Lung (tissue), 12 donors: ENCODE measurements around the gene ARHGAP42. TPM values are rescaled to one million over a fixed set of nuclear protein-coding genes. Genes with fewer than 3 reads are reported as not detected.

Source experiments
- ATAC-seq: fragments of 200-7000 bp; cut with Tn5 transposase; one replicate; pipeline ENCODE4 v1.9.1; 2020; ENCODE audit warnings: moderate number of reproducible peaks; ENCODE audit not compliant: insufficient read depth, low FRiP score
- DNase-seq, 3 donors: peaks; one replicate each; pipeline ENCODE4 v3.0.0-alpha.2; 2013 to 2017
- H3K27ac ChIP-seq, 2 donors: one replicate each; pipeline ENCODE4 v1.5.1; 2013; ENCODE audit warnings: mild to moderate bottlenecking in 2 of 2, moderate library complexity in 2 of 2, control low read depth in 1 of 2, inconsistent platforms in 1 of 2, low read depth in 1 of 2, low read length in 1 of 2
- H3K27me3 ChIP-seq, 3 donors: one replicate each; pipeline ENCODE4 v1.5.1; 2013; ENCODE audit warnings: low read length in 2 of 3; ENCODE audit not compliant: control insufficient read depth in 3 of 3, insufficient read depth in 3 of 3
- H3K36me3 ChIP-seq, 4 donors: one replicate each; pipeline ENCODE4 v1.5.1; 2013; ENCODE audit warnings: low read length in 4 of 4, mild to moderate bottlenecking in 1 of 4, moderate library complexity in 1 of 4; ENCODE audit not compliant: control insufficient read depth in 4 of 4, insufficient read depth in 4 of 4
- H3K4me1 ChIP-seq, 5 donors: one replicate each; pipeline ENCODE4 v1.5.1; 2013; ENCODE audit warnings: low read length in 5 of 5, mild to moderate bottlenecking in 2 of 5, moderate library complexity in 1 of 5; ENCODE audit not compliant: control insufficient read depth in 5 of 5, insufficient read depth in 5 of 5
- H3K4me3 ChIP-seq: one replicate; pipeline ENCODE4 v1.5.1; 2013; ENCODE audit warnings: mild to moderate bottlenecking, control low read depth, moderate library complexity
- H3K9ac ChIP-seq, 2 donors: one replicate each; pipeline ENCODE4 v1.5.1; 2013; ENCODE audit warnings: low read length in 2 of 2, control low read depth in 1 of 2; ENCODE audit not compliant: insufficient read depth in 1 of 2
- H3K9me3 ChIP-seq, 4 donors: one replicate each; pipeline ENCODE4 v1.5.1; 2013; ENCODE audit warnings: low read length in 3 of 4, mild to moderate bottlenecking in 1 of 4, moderate library complexity in 1 of 4; ENCODE audit not compliant: control insufficient read depth in 4 of 4, insufficient read depth in 3 of 4
- CTCF ChIP-seq: IDR thresholded peaks from 2 replicates; pipeline ENCODE4 v1.5.1; 2012; ENCODE audit warnings: mild to moderate bottlenecking; ENCODE audit errors: control extremely low read depth, extremely low read depth
- WGBS, 2 donors: extraction: QIAGEN DNeasy Blood & Tissue Kit; methylation state at CpG; one replicate each; pipeline ENCODE4 v1.1.7; 2013; 5-methylcytosine and 5-hydroxymethylcytosine counted together
- polyA plus RNA-seq, 2 donors: library from polyadenylated mRNA; stranded (reverse); fragments of 200-250 nt; gene quantifications; one replicate each; pipeline ENCODE4 v1.2.1, GENCODE V29; 2013
- total RNA-seq, 2 donors: library from RNA; depleted of rRNA in 1 of 2; stranded (reverse); fragments of >200 nt in 1 of 2; gene quantifications; one replicate each; pipeline ENCODE4 v1.2.1, GENCODE V29; 2014 to 2021
- donor health status: control.
- donor health status: control.
- donor health status: Bipolar disorder and iron deficiency.
- donor health status: healthy.
- donor health status: DM: yes; HTN: yes; CAD: no.

The ARHGAP42 gene
- total and polyA plus RNA-seq, 4 donors, result 4.1 to 58.6 (median 10.3) TPM

DNA sequence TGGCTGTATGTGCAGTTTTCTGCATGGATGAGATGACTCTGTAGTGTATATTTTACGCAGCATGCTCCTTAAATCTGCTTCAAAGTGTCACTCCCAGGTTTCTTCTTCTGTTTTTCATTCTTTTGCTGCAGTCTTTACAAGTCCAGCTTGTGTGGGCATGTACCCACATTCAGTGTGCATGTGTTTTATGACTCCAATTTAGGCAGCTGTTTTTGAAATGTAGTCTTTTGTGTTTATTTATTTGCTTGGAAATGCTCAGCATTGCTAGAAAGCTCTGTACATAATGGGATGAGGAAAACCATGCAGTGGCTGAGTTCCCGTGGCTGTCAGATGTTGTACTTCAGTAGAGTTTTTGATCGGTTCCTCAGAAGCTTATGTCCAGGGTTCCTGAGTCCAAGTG, 138.5 kb downstream of the ARHGAP42 start:
- peak; percentile 44 to 80 (median 76) for DNase-seq
- peaks cover 0 to 26% (median 6%) of the 10 kb centered on the region in 5 donors for H3K4me1 ChIP-seq
- no peak overlapping the region for H3K9ac ChIP-seq

DNA sequence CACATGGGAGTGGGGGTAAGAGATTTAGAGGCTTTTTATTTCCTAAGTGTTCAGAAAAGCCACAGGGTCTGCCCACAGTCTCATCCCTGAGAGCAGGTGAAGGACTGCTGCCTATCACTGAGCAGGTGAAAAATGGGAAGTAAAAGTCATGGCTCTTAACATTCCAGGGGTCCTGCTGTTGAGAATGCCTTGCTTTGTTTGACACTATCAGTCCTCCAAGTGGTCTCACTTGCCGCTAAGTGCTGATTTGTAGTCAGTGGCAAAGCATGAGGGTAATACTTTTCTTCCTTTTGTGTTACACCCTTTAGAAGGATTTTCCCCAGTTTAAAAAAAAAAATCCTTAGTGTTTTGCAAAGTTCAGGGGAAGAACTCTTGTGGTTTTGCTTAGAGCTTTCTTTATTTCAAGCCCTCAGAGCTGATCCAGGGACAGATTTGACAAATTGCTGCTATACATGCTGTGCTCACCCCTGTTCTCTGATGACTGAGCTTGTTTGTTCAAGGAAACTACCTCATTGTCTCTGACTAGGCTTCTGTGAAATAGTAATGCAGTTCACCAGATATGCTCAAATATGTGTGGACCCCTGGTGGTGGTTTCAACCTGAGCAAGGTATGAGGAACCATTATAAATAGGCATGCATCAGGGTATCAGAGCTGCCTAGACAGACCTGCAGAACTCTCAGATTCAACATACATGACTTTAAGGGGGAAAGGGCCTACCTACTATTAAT, 141.0 kb downstream of the ARHGAP42 start:
- Histone ChIP-seq H3K27ac (no peak overlapping the region), H3K4me3 (no peak overlapping the region), H3K4me1 (peaks cover 0 to 22% (median 11%) of the 10 kb centered on the region in 5 donors), H3K27me3 (peaks cover 0 to 29% (median 0%) of the 10 kb centered on the region in 3 donors), H3K9me3 (no peaks in the 10 kb centered on the region), H3K36me3 (peaks cover 0 to 2% (median 0%) of the 10 kb centered on the region in 4 donors), H3K9ac (no peak overlapping the region)
- DNase-seq, result peak in 1 of 3 donors; percentile 23
- no peak for TF ChIP-seq CTCF
- no peak for ATAC-seq
- 85 to 96% methylated on average over 1 of the region's 1 CpG for WGBS, 2 donors

More for the DNA sequence above, 138.5 kb downstream of the ARHGAP42 start:
- no peak for ATAC-seq
- WGBS, 2 donors, result 67 to 82% methylated on average over 3 of the region's 3 CpGs
- no peak overlapping the region for H3K27ac ChIP-seq
- peaks cover 0 to 6% (median 0%) of the 10 kb centered on the region in 3 donors for H3K27me3 ChIP-seq
- H3K36me3 ChIP-seq, result peaks cover 0 to 2% (median 0%) of the 10 kb centered on the region in 4 donors
- no peak for TF ChIP-seq CTCF
- H3K4me3 ChIP-seq, result no peak overlapping the region
- H3K9me3 ChIP-seq, result no peaks in the 10 kb centered on the region

DNA sequence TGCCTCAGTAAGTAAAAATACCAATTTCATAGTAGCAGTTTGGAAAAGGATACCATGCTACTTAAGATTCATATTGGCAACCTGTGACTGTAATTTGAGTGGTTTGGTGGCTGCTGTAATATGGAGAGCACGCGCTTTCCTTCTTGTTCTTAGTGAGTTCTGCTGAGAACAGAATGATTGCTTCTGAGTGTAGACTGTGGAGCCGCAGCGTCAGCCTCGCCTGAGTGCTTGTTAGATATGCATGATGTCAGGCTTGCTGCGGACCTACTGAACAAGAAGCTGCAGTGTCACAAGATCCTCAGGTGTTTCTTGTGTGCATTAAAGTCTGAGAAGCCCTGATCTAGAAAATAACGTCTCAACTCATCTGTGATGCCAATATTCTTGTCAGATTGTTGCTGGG, 143.2 kb downstream of the ARHGAP42 start:
- no peak for ATAC-seq
- Histone ChIP-seq H3K4me1 (peaks cover 0 to 12% (median 6%) of the 10 kb centered on the region in 5 donors), H3K27ac (no peak overlapping the region), H3K9ac (no peak overlapping the region), H3K4me3 (no peak overlapping the region), H3K27me3 (peaks cover 0 to 40% (median 0%) of the 10 kb centered on the region in 3 donors), H3K36me3 (peaks cover 0 to 2% (median 0%) of the 10 kb centered on the region in 4 donors), H3K9me3 (no peaks in the 10 kb centered on the region)
- TF ChIP-seq CTCF, result no peak
- no peak for DNase-seq
- 71 to 79% methylated on average over 7 of the region's 7 CpGs for WGBS, 2 donors
